NT2/D1 (cell line): ENCODE measurements around the gene DCDC2B.

Experiments used
- SUZ12 ChIP-seq: IDR thresholded peaks from 2 replicates; pipeline ENCODE4 v1.6.1; 2011; ENCODE audit not compliant: insufficient read length, insufficient read depth; ENCODE audit errors: extremely low read depth
- YY1 ChIP-seq: IDR thresholded peaks from 2 replicates; pipeline ENCODE4 v1.6.1; 2011; ENCODE audit not compliant: insufficient read length, insufficient read depth
- ZNF274 ChIP-seq: IDR thresholded peaks from 2 replicates; pipeline ENCODE4 v1.6.1; 2011; ENCODE audit warnings: mild to moderate bottlenecking, low read depth, low read length

- TF ChIP-seq YY1 (no peak), ZNF274 (no peak), SUZ12 (no peak)
These were observed 10.4 kb upstream of the DCDC2B start for GRCh38 chr1:32198237-32199042.
